HG02642 (cell line): ENCODE data around the gene SGO2.
"Not testable (repeated sequence)": the region's sequence is repeated elsewhere in the genome, so short reads cannot be mapped to it uniquely, and the experiment has no call there.

Experiments used
- ATAC-seq: cut with Tn5 transposase; IDR thresholded peaks from one replicate; pipeline ENCODE4 v1.9.1; 2021; ENCODE audit warnings: mild to moderate bottlenecking; ENCODE audit not compliant: unreplicated experiment, poor library complexity

The SGO2 gene

DNA sequence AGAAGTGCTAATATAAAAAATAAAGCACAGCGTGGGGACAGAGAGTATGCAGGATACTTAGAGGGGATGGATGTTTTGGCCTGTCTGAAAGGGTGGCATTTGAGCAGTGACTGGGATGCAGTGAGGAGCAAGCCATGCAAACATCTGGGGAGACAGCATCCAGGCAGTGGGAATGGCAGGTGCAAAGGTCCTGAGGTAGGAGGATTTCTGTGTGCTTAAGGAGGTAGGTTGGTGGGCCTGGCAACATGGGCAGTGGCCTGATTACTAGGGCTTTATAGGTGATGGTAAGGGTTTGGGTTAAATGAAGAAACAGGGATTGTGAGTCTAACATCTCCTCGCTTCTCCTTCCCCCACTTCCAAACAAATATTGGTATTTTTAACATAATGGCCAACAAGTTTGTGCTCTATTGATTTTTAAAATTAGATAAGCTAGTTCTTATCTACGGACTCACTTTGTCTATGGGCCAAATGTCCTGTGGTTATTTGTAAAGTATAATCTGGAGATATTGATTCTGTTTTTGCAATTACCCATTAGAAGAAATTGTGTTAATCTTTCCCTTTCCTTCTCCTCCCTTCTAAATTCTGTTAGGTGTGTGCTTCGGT lies 62.2 kb downstream of the SGO2 start:
- ATAC-seq: no peak

GRCh38 chr2:200590090-200590489 lies 64.1 kb downstream of the SGO2 start:
- no peak for ATAC-seq

DNA sequence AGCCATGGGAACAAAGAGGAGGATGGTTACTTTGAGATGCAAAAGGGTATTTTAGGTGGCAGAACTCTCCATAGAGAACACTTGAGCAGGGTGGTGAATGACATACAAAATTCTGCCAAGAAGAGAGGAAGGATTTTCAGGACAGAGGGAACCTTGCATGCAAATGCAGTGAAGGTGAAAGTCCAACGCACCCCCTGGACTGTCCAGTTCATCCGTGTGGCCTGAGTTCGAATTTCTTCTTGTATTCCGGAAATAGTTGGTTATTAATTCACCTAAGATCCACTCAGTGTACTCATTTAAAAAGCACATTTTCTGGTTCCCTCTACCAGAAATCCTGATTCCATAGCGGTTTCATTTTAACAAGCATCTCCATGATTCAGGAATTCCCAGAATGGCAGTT lies 65.3 kb downstream of the SGO2 start:
- no peak for ATAC-seq

GRCh38 chr2:200592406-200593075 lies 66.5 kb downstream of the SGO2 start:
- ATAC-seq: no peak

GRCh38 chr2:200593905-200594304 lies 67.9 kb downstream of the SGO2 start:
- no peak for ATAC-seq

DNA sequence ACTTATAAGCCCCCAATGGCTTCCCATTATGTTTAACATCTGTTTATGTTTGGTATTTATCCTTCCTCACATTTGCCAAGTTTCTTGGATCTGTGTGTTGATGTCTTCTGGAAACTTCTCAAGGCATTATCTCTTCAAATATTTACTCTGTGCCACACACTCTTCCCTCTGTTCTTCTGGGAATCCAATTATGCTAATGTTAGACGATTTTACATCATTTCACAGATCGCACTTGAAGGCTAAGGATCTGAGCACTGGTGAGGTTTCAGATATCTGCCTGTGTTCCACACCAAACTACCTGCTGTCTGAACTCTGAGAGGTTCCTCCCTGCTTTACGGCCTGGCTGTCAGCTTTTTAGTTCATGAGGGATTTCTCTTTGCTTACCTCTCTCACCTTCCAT lies 69.9 kb downstream of the SGO2 start:
- ATAC-seq: no peak

- ATAC-seq: no peak
Observed at GRCh38 chr2:200596774-200597570, 71.0 kb downstream of the SGO2 start.

GRCh38 chr2:200599206-200599605 lies 73.2 kb downstream of the SGO2 start:
- ATAC-seq: no peak

DNA sequence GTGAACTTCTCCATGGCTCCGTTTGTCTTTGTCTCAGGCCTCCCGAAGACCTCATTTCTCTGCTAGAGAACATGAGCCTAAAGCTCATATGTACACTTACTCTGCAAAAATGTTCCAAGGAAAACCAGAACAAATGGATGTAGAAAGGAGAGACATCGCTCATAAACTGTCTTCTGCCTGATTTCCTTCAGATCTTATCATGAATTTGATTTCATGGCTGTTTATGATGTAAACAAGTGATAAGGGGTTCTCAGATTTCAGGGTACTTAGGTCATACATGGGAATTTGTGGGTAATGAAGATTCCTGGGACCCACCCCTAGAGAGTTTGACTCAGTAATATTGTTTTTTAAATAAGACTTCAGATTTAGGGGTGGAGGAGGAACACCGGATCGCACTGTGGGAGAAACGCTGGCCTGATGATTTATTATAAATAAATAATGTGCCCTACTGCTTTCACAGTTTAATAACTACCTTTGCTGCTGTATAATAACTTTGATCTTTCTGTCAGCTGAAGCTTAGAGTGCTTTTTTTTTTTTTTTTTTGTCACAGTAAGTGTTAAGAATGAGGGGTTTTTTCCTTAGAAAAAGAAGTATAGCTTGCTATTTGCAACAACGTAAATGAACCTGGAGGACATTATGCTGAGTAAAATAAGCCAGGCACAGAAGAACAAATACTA lies 74.7 kb downstream of the SGO2 start:
- no peak for ATAC-seq

DNA sequence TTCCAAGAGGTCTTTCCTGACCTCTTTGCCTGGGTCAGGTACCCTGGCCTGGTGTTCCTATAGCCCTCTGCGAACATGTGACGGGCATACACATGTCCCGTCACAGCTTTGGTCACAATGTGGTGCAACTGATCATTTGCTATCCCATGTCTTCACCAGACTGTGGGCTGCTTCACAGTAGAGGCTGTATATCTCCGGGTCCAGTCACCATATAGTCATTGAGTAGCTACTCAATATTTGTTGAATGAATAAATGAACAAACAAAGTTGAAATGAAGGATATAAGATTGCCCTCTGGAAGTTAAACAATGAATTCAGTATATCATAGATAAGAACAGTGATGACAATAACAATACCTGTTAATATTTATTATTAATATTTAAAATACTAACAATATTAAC lies 76.6 kb downstream of the SGO2 start:
- no peak for ATAC-seq

GRCh38 chr2:200603972-200604371 lies 78.0 kb downstream of the SGO2 start:
- no peak for ATAC-seq

DNA sequence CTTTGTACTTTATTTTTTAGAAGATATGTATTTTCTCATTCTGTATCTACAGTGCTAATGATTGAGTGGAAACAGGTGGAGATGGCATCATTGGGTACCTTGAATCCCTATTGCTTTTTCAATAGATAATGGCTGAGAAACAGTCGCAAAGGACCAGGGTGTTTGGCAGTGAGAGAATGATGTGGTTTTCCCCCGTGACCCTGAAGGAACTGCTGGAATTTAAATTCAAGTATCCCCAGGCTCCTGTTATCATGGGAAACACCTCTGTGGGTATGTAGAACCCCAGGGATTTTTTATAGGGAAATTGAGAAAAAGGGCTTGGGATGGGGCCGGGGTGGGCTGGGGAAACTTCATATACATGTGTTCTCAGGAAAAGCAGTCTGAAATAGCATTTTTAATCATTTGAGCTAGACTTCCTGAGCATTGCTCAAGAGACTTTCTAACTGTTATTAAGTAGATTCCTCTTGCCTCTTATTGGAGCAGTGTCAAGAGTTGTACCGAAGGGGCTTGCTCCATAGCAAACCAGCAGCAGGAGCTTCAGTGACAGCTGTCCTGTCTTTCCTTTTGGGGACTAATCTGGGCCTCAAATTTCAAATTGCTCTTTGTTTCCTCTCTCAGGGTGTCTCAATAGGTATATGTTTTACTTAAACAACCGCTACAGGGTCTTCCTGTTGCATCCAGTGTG lies 78.7 kb downstream of the SGO2 start:
- ATAC-seq: no peak

- ATAC-seq: no peak
Observed at GRCh38 chr2:200608341-200609027, 82.5 kb downstream of the SGO2 start.

- ATAC-seq: no peak
Observed at GRCh38 chr2:200609028-200609614, 83.1 kb downstream of the SGO2 start.

DNA sequence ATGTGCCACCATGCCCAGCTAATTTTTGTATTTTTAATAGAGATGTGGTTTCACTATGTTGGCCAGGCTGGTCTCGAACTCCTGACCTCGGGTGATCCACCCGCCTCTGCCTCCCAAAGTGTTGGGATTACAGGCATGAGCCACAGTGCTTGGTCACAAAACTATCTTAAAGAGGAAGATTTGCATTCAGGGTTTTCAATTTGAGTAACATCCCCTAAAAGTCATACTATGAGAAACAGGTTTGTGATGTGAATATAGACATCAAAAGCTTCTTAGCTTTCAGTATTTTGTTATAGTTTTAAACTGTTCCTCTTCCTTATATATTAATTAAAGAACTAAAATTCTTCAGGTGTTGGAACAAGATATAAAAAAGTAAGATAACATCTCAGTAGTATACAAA lies 84.2 kb downstream of the SGO2 start:
- ATAC-seq: not testable (repeated sequence)

DNA sequence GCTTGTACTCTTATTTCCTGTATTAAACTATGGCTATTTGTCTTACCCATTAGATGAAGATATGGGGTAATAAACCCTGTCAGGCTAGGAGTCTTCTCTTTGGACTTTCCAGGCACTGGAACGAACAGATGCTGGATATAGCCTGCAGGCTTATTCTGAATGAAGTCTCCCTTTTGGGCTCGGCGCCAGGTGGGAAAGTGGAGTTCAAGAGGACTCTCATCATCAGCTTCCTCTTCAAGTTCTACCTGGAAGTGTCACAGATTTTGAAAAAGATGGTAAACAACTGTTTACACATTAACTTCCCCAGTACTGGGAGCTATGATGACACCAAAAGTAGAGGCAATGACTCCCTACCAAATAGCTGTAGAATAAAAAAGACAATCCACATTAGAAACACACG lies 87.7 kb downstream of the SGO2 start:
- no peak for ATAC-seq

- ATAC-seq: no peak
Observed at GRCh38 chr2:200614249-200614648, 88.2 kb downstream of the SGO2 start.

DNA sequence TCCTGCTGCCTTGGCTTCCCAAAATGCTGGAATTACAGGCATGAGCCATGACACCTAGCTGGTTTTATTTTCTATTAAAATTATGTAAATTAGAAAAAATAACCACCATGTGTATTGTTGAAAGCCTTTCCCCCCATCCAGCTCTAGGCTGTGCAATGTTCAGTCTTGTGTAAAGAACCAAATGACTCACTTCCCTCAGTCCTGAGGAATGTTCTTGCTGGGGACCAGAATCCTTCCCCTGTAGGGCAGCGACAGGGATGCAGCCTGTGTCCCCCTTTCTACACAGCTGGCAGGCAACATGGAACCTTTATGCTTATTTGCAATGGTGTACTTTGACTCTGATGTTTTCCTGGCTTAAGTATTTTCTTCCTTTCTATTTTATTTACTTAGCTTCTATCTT lies 89.2 kb downstream of the SGO2 start:
- ATAC-seq: no peak

GRCh38 chr2:200616193-200616592 lies 90.2 kb downstream of the SGO2 start:
- no peak for ATAC-seq

DNA sequence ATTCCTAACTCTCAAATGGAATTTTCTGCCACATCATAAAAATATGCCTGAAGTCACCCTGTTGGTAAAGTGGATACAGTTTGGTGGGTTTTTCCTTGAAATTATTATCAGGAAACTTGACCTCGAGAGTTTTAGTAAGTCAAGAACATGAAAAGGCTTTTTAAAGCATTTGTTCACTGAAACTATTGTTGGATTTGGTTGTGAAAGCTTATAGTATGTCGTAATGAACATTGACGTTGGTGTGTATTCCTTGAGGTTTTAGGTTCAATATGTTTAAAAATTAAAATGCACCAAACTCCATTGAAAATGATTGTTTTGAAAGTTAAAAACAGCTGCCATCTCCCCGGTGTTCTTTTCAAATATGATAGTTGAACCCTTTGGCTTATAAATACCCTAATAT lies 90.6 kb downstream of the SGO2 start:
- ATAC-seq: no peak
